Natural killer cell (primary cell): ENCODE measurements around the gene SH3PXD2A. TPM values are rescaled to one million over a fixed set of nuclear protein-coding genes. Genes with fewer than 3 reads are reported as not detected.

Source experiments
- ATAC-seq, 3 donors: fragments of 150-1000 bp in 2 of 3; fragments of 200-7000 bp in 1 of 3; cut with Tn5 transposase; 1 replicate in 1 of 3; 2 replicates in 2 of 3; pipeline ENCODE4 v1.10.0; 2021; ENCODE audit warnings: mild to moderate bottlenecking in 2 of 3, moderate library complexity in 2 of 3
- DNase-seq, 2 donors: peaks; one replicate each; pipeline versions ENCODE4 v3.0.0 to v3.0.0-alpha.2; 2013 to 2021; ENCODE audit warnings: mixed read lengths in 1 of 2
- H3K27ac ChIP-seq: one replicate; pipeline ENCODE4 v1.5.1; 2013; ENCODE audit warnings: mild to moderate bottlenecking, low read length
- H3K27me3 ChIP-seq: one replicate; pipeline ENCODE4 v1.6.1; 2013; ENCODE audit warnings: low read length; ENCODE audit not compliant: control insufficient read depth, insufficient read depth
- H3K36me3 ChIP-seq: one replicate; pipeline ENCODE4 v1.6.1; 2013; ENCODE audit warnings: low read length; ENCODE audit not compliant: control insufficient read depth, insufficient read depth
- H3K4me1 ChIP-seq: one replicate; pipeline ENCODE4 v1.6.1; 2013; ENCODE audit warnings: low read length; ENCODE audit not compliant: control insufficient read depth, insufficient read depth
- H3K4me3 ChIP-seq: one replicate; pipeline ENCODE4 v1.5.1; 2013; ENCODE audit warnings: low read length
- H3K9me3 ChIP-seq: one replicate; pipeline ENCODE4 v1.6.1; 2013; ENCODE audit warnings: low read length; ENCODE audit not compliant: control insufficient read depth, insufficient read depth
- H3K27ac Mint-ChIP-seq, 2 donors: one replicate each; pipeline ENCODE4 v1.8.0; 2022; ENCODE audit warnings: mild to moderate bottlenecking in 2 of 2, mixed read lengths in 2 of 2, moderate library complexity in 1 of 2
- H3K27me3 Mint-ChIP-seq, 2 donors: one replicate each; pipeline ENCODE4 v1.8.0; 2022; ENCODE audit warnings: low read depth in 2 of 2, mixed read lengths in 2 of 2
- H3K36me3 Mint-ChIP-seq: one replicate; pipeline ENCODE4 v1.8.0; 2022; ENCODE audit warnings: mixed read lengths
- H3K4me1 Mint-ChIP-seq, 2 donors: one replicate each; pipeline ENCODE4 v1.8.0; 2022; ENCODE audit warnings: mixed read lengths in 2 of 2
- H3K4me3 Mint-ChIP-seq: one replicate; pipeline ENCODE4 v1.8.0; 2022; ENCODE audit warnings: mild to moderate bottlenecking, moderate library complexity, mixed read lengths
- H3K9me3 Mint-ChIP-seq, 2 donors: one replicate each; pipeline ENCODE4 v1.8.0; 2022; ENCODE audit warnings: mixed read lengths in 2 of 2
- CTCF ChIP-seq: fragments of 200-600 bp; IDR thresholded peaks from one replicate; pipeline ENCODE4 v1.8.0; 2022; ENCODE audit warnings: antibody characterized with exemption
- WGBS: methylation state at CpG from one replicate; pipeline ENCODE4 v1.1.7; 2013; ENCODE audit warnings: missing lambda C conversion rate; ENCODE audit not compliant: insufficient coverage; 5-methylcytosine and 5-hydroxymethylcytosine counted together
- intact Hi-C: fragments of 100-400 bp; cut with micrococcal nuclease; formaldehyde crosslinking; loops from one replicate; pipeline ENCODE4 v1.14.2; 2022
- total RNA-seq, 4 donors: library from RNA; stranded (reverse); fragments of 120-200 nt in 1 of 4; gene quantifications; one replicate each; pipeline versions ENCODE4 v1.2.3 to v1.2.4, GENCODE V29; 2013 to 2022

Gene SH3PXD2A
- total RNA-seq, 3 donors from 2014 or later (not counting 1 experiment from before 2014, with no cell fraction given) = 3.3 to 7.0 (median 4.9) TPM

GRCh38 chr10:103622286-103622685 is 233.1 kb downstream of the SH3PXD2A start:
- H3K27me3 ChIP-seq = no peaks in the 10 kb centered on the region
- Mint-ChIP-seq H3K4me3 (no peak overlapping the region), H3K27ac (no peak overlapping the region), H3K36me3 (no peaks in the 10 kb centered on the region), H3K9me3 (no peaks in the 10 kb centered on the region), H3K27me3 (no peaks in the 10 kb centered on the region), H3K4me1 (no peaks in the 10 kb centered on the region)
- ATAC-seq (no peak), DNase-seq (no peak)
- no peak overlapping the region for H3K27ac ChIP-seq
- no peaks in the 10 kb centered on the region for H3K9me3 ChIP-seq
- no peaks in the 10 kb centered on the region for H3K4me1 ChIP-seq
- H3K36me3 ChIP-seq = no peaks in the 10 kb centered on the region
- no peak for TF ChIP-seq CTCF
- WGBS = 96% methylated on average over 18 of the region's 18 CpGs
- intact Hi-C loops = no loop called here
- no peak overlapping the region for H3K4me3 ChIP-seq

GRCh38 chr10:103621783-103622125 is 233.6 kb downstream of the SH3PXD2A start:
- Histone ChIP-seq H3K27ac (no peak overlapping the region), H3K4me1 (no peaks in the 10 kb centered on the region), H3K9me3 (no peaks in the 10 kb centered on the region), H3K27me3 (no peaks in the 10 kb centered on the region), H3K4me3 (no peak overlapping the region), H3K36me3 (no peaks in the 10 kb centered on the region)
- no peaks in the 10 kb centered on the region for H3K27me3 Mint-ChIP-seq
- no peaks in the 10 kb centered on the region for H3K4me1 Mint-ChIP-seq
- ATAC-seq (no peak), DNase-seq (no peak)
- intact Hi-C loops = no loop called here
- no peak for TF ChIP-seq CTCF
- no peaks in the 10 kb centered on the region for H3K9me3 Mint-ChIP-seq
- no peak overlapping the region for H3K4me3 Mint-ChIP-seq
- H3K27ac Mint-ChIP-seq = no peak overlapping the region
- H3K36me3 Mint-ChIP-seq = no peaks in the 10 kb centered on the region
- WGBS = 91% methylated on average over 4 of the region's 4 CpGs

- no peak for ATAC-seq
- 94% methylated on average over 15 of the region's 15 CpGs for WGBS
- Histone ChIP-seq H3K27me3 (no peaks in the 10 kb centered on the region), H3K4me3 (no peak overlapping the region), H3K9me3 (no peaks in the 10 kb centered on the region), H3K27ac (no peak overlapping the region), H3K36me3 (no peaks in the 10 kb centered on the region), H3K4me1 (no peaks in the 10 kb centered on the region)
- Mint-ChIP-seq H3K27ac (no peak overlapping the region), H3K36me3 (no peaks in the 10 kb centered on the region), H3K27me3 (no peaks in the 10 kb centered on the region), H3K4me3 (no peak overlapping the region), H3K9me3 (no peaks in the 10 kb centered on the region), H3K4me1 (no peaks in the 10 kb centered on the region)
- DNase-seq = no peak
- TF ChIP-seq CTCF = no peak
- intact Hi-C loops = no loop called here
Observed at GRCh38 chr10:103620891-103621782, 234.2 kb downstream of the SH3PXD2A start.

GRCh38 chr10:103620352-103620740 is 235.0 kb downstream of the SH3PXD2A start:
- no peak overlapping the region for H3K4me3 ChIP-seq
- TF ChIP-seq CTCF = no peak
- H3K27ac Mint-ChIP-seq = no peak overlapping the region
- no peaks in the 10 kb centered on the region for H3K9me3 ChIP-seq
- no peaks in the 10 kb centered on the region for H3K4me1 ChIP-seq
- 86% methylated on average over 7 of the region's 7 CpGs for WGBS
- no peaks in the 10 kb centered on the region for H3K27me3 Mint-ChIP-seq
- H3K27ac ChIP-seq = no peak overlapping the region
- DNase-seq = no peak
- no peaks in the 10 kb centered on the region for H3K9me3 Mint-ChIP-seq
- H3K36me3 Mint-ChIP-seq = no peaks in the 10 kb centered on the region
- intact Hi-C loops = no loop called here
- H3K36me3 ChIP-seq = no peaks in the 10 kb centered on the region
- no peaks in the 10 kb centered on the region for H3K4me1 Mint-ChIP-seq
- no peaks in the 10 kb centered on the region for H3K27me3 ChIP-seq
- ATAC-seq = no peak
- no peak overlapping the region for H3K4me3 Mint-ChIP-seq
